ENCODE measurements around the gene SDR39U1. TPM values are rescaled to one million over a fixed set of nuclear protein-coding genes. Genes with fewer than 3 reads are reported as not detected.

SDR39U1 gene
- polyA plus RNA-seq, 1 donor, result 44.4 TPM

DNA sequence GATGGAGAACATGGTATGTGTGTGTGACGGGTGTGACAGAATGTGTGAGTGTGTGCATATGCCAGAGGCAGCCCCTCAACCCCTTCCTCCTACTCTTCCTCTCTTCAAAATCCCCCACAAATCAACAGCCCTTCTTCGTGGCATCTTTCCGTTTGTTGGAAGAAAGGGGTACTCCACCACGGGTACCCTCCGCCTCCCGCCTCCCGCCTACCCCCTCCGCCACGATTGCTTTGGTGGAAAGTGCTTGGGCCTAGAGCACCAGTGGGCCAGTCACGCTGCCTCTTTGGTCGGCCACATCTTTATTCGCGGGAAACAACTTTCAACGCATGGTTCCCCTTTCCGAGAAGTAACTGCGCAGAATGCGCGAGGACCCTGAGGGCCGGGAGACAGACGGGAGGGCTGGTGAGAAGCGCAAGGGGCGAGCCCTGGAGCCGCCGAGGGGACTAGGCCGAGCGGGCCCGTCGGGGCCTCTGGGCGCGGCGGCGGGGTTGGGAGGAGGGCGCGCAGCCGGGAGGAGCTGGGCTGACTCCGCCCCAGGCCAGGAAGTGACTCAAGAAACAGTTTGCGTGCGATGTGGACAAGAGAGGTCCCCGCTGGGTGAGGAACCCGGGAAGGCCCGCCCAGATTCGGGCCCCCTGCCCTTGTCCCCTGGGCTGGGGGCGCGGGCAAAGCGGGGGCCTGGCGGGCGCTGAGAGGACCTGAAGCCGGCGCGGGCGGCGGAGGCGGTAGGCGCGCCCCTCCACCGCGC lies 13.0 kb downstream of the SDR39U1 start, which contains the start of the genes CBLN3 and KHNYN:
Gene CBLN3, minus strand, starts transcription at position 274 of the 748 bp plus-strand sequence. CDS start 614 bp downstream, outside the sequence.
Gene KHNYN, plus strand, starts transcription at position 560 of the 748 bp plus-strand sequence. CDS start 777 bp downstream, outside the sequence.
- no peaks in the 10 kb centered on the region for H3K9me3 ChIP-seq (ENCODE audit: control insufficient read depth, low read depth, low read length)
- peak within 1 kb of the TSS; percentile 90 for H3K4me3 ChIP-seq (ENCODE audit: low read length)
- no peaks in the 10 kb centered on the region for H3K27me3 ChIP-seq (ENCODE audit: control insufficient read depth, insufficient read depth, low read length)
- H3K36me3 ChIP-seq (ENCODE audit: control insufficient read depth, insufficient read depth, low read length), result peaks cover 32% of the 10 kb centered on the region
- peak within 1 kb of the TSS; percentile 90 for H3K27ac ChIP-seq (ENCODE audit: low read length)
- no CpG with 5 or more reads among the region's 57 CpGs for WGBS (ENCODE audit: insufficient coverage, low lambda C conversion rate)
- peak; percentile 90 to 97 for DNase-seq
- peaks cover 65% of the 10 kb centered on the region for H3K4me1 ChIP-seq (ENCODE audit: control insufficient read depth, insufficient read depth, low read length)

DNA sequence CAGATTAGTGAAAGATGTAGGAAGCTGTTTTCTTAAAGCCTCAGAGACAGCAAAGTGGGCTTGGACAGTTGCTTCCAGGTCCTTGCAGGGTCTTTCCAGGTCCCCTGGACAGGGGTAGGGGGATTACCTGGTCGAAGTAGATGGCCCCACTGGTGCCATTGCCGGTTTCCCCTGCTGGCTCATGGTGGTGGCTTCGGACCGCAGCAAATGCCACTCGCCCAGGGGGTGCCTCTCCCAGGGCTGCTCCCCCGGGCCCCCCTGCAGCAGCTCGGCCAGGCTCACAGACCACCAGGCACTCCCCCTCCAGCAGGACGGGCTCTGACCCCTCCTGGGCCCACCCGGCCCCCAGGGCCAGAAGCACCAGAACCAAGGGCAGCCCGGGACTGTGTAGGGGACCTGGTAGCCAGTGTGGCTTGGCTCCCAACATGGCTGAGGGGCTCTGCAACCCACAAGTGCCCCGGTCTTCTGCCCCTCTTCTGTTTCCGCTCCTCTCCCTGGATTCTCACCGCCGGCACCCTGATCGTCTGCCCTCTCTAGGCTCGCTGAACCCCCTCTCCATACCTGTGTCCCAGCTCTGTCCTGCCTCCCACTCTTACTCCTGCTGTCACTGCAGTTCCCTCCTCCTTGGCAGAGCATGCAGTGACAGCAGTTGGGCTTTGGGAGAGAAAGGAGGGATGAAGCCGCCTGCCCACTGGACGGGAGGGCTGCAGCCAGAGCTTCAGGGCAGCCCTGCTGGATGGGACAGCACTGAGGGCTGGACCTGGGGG lies 13.8 kb downstream of the SDR39U1 start:
- DNase-seq, result no peak
- no peaks in the 10 kb centered on the region for H3K9me3 ChIP-seq (ENCODE audit: control insufficient read depth, low read depth, low read length)
- H3K4me3 ChIP-seq (ENCODE audit: low read length), result no peak overlapping the region
- H3K27me3 ChIP-seq (ENCODE audit: control insufficient read depth, insufficient read depth, low read length), result no peaks in the 10 kb centered on the region
- H3K4me1 ChIP-seq (ENCODE audit: control insufficient read depth, insufficient read depth, low read length), result peaks cover 71% of the 10 kb centered on the region
- peak overlapping the region; percentile 90 for H3K27ac ChIP-seq (ENCODE audit: low read length)
- no CpG with 5 or more reads among the region's 18 CpGs for WGBS (ENCODE audit: insufficient coverage, low lambda C conversion rate)
- peaks cover 27% of the 10 kb centered on the region for H3K36me3 ChIP-seq (ENCODE audit: control insufficient read depth, insufficient read depth, low read length)

DNA sequence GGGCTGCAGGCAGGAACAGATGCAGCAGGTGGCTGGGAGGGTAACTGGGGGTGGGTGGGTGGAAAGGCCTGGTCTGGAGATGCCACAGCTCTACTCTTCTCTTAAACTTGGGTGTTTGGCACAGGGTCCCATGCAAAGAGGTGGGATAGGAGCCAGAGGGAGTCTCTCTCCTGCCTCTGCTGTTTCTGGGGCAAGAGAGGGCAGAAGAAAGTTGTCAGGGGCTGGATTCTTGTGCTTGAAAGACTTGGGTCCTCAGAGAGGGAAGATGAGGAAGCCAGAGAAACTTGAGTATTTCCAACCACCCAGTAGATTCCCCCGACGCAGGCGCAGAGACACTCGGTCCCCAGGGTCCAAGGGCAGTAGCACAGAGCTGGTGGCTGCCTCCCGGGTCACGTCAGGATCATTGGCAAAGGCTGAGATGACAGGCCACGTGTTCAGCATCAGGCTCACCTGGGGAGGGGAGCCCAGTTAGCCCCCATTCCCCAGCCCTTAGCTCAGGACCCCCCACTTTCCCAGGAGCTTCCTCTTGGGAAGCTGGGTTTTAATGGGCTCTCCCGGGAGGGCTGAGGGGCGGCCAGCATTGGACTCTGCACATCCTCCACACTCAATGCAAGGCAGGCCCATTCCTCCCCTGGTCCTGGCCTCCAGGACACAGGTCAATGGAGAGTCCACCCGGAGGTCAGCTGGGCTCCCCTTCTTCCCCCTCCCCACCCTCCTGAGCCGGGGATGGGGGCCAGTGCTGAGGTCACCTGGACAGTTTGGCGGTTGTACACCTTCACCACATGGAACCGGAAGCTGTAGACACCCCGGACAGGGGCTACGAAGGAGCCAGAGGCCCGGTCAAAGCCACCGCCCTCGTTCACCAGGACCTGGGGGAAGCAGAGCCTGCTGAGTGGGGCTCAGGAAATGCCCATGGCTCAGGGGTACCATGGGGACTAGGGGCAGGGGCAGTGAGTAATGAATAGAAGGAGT lies 14.8 kb downstream of the SDR39U1 start:
- Histone ChIP-seq H3K4me3 (ENCODE audit: low read length) (no peak overlapping the region), H3K27ac (ENCODE audit: low read length) (peak overlapping the region; percentile 90), H3K9me3 (ENCODE audit: control insufficient read depth, low read depth, low read length) (no peaks in the 10 kb centered on the region), H3K4me1 (ENCODE audit: control insufficient read depth, insufficient read depth, low read length) (peaks cover 81% of the 10 kb centered on the region), H3K36me3 (ENCODE audit: control insufficient read depth, insufficient read depth, low read length) (peaks cover 19% of the 10 kb centered on the region), H3K27me3 (ENCODE audit: control insufficient read depth, insufficient read depth, low read length) (no peaks in the 10 kb centered on the region)
- DNase-seq, result peak in 1 of 2 donors; percentile 36
- no CpG with 5 or more reads among the region's 18 CpGs for WGBS (ENCODE audit: insufficient coverage, low lambda C conversion rate)

DNA sequence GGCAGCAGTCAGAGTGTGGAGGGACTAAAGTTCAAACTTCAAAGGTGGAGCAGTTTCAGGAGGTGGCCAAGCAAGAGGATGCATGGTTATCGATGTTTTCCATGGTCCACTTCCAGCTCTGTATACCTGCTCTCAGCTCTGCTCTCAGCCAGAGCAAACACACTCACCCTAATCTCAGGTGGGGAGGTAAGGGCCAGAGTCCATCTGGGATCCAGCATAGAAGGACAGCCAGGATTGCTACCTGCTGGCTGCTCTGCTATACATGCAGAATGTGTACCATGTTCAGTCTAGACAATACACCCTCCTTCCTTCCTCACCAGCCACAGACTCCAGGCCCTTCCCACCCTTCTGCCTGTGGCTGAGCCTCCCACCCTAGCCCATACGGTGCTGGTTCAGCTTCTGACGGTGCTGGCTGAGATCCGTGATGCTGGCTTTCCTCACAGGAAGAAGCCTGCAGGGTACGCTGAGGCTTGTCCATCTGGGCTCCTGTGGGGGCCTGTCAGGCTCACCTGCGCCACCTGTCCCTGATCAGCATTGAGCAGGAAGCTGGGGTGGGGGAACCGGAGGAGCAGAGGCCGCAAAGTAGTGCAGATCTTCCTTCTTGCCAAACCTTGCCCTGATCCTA lies 15.6 kb downstream of the SDR39U1 start:
- H3K27ac ChIP-seq (ENCODE audit: low read length), result peak overlapping the region; percentile 90
- WGBS (ENCODE audit: insufficient coverage, low lambda C conversion rate), result no CpG with 5 or more reads among the region's 8 CpGs
- peaks cover 11% of the 10 kb centered on the region for H3K36me3 ChIP-seq (ENCODE audit: control insufficient read depth, insufficient read depth, low read length)
- no peaks in the 10 kb centered on the region for H3K27me3 ChIP-seq (ENCODE audit: control insufficient read depth, insufficient read depth, low read length)
- H3K4me3 ChIP-seq (ENCODE audit: low read length), result no peak overlapping the region
- no peaks in the 10 kb centered on the region for H3K9me3 ChIP-seq (ENCODE audit: control insufficient read depth, low read depth, low read length)
- peaks cover 80% of the 10 kb centered on the region for H3K4me1 ChIP-seq (ENCODE audit: control insufficient read depth, insufficient read depth, low read length)
- peak; percentile 93 to 98 for DNase-seq

DNA sequence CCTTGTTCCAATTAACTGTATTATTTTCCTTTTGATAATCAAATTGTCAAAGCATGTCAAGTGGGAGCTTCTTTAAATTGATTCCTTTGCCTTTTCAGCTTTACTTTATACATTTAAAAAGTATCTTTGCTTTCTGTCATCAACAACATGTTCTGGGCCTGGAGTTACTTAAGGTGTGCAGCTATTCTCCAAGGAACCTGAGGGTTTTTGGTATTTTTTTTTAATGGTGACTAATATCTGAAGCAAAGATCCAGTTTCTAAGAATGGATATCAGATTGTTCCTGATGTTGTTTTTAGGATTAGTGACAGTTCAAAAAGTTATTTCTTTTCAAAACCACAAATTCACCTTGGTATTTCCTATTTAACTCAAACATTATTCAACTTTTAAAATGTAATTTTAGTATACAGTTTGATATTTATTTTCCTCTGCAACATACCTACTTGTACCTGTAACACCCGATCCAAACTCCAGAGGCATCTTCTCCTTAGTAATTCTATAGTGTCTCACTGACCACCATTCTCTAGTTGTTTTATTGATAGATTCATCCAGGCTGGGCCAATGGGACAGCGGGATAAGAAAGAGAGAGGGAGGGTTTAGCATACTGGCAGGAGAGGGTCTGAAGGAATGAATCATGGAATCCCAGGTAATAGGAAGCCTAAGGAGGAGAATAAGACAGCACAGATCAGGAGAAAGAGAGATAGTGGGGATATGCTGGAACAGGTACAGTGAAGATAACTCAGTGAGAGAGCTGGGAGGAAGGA lies 16.2 kb downstream of the SDR39U1 start:
- H3K4me1 ChIP-seq (ENCODE audit: control insufficient read depth, insufficient read depth, low read length), result peaks cover 73% of the 10 kb centered on the region
- 43% methylated on average over 1 of the region's 2 CpGs for WGBS (ENCODE audit: insufficient coverage, low lambda C conversion rate)
- no peak for DNase-seq

DNA sequence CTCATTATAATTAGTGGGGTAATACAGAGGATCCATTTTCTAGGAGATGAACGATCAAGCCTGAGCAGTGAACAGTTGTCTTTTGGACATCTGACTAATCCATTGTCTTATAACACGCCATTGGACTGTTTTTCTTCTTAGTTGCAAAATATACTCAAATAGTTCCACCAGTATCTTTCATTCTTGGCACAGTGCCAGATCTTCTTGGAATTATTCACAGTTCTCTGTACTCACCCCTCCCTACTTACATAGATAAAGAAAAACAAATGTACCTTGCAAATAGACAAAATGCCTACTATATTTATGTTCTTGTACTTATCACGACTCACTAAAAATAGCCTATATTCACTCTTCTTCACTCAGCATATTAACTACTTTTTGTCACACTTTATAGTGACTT lies 16.9 kb downstream of the SDR39U1 start:
- peak; percentile 73 to 85 for DNase-seq
- H3K27me3 ChIP-seq (ENCODE audit: control insufficient read depth, insufficient read depth, low read length), result no peaks in the 10 kb centered on the region
- no peaks in the 10 kb centered on the region for H3K36me3 ChIP-seq (ENCODE audit: control insufficient read depth, insufficient read depth, low read length)
- no peaks in the 10 kb centered on the region for H3K9me3 ChIP-seq (ENCODE audit: control insufficient read depth, low read depth, low read length)
- 0% methylated on average over 2 of the region's 3 CpGs for WGBS (ENCODE audit: insufficient coverage, low lambda C conversion rate)
- H3K4me3 ChIP-seq (ENCODE audit: low read length), result no peak overlapping the region
- H3K4me1 ChIP-seq (ENCODE audit: control insufficient read depth, insufficient read depth, low read length), result peaks cover 67% of the 10 kb centered on the region
- peak overlapping the region; percentile 90 for H3K27ac ChIP-seq (ENCODE audit: low read length)

More for the DNA sequence above, 16.2 kb downstream of the SDR39U1 start:
- Histone ChIP-seq H3K36me3 (ENCODE audit: control insufficient read depth, insufficient read depth, low read length) (peaks cover 4% of the 10 kb centered on the region), H3K4me3 (ENCODE audit: low read length) (no peak overlapping the region), H3K27ac (ENCODE audit: low read length) (peak overlapping the region; percentile 90), H3K27me3 (ENCODE audit: control insufficient read depth, insufficient read depth, low read length) (no peaks in the 10 kb centered on the region), H3K9me3 (ENCODE audit: control insufficient read depth, low read depth, low read length) (no peaks in the 10 kb centered on the region)

DNA sequence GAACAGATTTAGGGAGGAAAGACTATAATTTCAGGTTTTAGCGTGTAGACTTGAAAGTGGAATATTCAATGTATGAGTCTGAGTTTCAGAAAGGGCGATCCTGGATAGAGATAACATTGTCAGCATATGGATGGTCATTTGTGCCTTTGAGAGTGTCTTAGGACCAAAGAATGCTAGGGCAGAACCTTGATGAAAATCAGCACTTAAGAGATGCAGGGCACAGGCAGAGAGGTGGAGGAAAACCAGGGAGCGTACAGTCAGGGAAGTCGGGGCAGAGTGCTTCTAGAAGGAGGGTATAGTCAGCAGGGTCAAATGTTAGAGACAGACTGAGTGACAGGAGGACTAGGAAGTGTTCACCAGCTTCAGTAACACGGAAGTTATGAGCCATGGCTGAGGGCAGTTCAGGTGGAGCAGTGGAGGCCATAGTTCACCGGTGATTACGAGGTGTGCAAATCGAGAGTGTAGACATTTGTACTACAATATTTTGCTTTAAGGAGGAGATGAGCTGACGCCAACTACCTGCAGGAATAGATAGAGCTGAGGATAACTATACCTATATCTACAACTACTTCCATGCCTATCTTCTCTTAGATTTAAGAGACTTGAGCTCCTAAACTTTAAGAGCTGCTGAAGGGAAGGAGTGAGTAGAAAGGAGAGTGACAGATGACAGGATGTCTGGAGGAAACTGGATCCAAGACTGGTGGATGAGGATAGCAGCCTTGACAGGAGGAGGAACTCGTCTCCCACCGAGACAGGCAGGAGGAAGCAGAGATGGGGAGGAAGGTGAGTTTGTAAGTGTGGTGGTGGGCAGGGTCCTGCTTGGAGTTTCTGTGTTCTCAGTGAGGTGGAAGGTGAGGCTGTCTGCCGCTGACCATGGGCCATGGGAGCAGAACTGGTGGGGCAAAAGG lies 19.6 kb downstream of the SDR39U1 start:
- Histone ChIP-seq H3K4me1 (ENCODE audit: control insufficient read depth, insufficient read depth, low read length) (peaks cover 50% of the 10 kb centered on the region), H3K4me3 (ENCODE audit: low read length) (no peak overlapping the region), H3K27me3 (ENCODE audit: control insufficient read depth, insufficient read depth, low read length) (no peaks in the 10 kb centered on the region), H3K36me3 (ENCODE audit: control insufficient read depth, insufficient read depth, low read length) (no peaks in the 10 kb centered on the region), H3K27ac (ENCODE audit: low read length) (peak overlapping the region; percentile 90), H3K9me3 (ENCODE audit: control insufficient read depth, low read depth, low read length) (no peaks in the 10 kb centered on the region)
- 40% methylated on average over 2 of the region's 12 CpGs for WGBS (ENCODE audit: insufficient coverage, low lambda C conversion rate)
- peak; percentile 64 to 87 for DNase-seq

DNA sequence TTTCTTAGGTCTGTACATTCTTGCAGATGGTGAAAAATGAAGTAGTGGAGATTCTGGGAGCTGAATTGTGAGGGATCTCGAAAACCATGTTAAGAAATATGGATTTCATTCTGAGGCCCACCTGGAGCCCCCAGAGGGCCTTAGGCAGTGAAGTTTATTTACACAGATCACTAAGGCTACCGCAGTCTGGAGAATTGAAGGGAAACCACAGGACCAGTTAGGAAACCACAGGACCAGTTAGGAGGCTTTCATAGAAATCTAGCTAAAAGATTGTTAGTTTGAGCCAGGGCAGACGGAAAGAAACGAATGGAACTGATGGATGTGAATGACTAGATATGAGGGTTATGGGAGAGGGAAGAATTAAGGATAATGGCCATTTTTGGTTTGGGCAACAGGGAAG lies 20.3 kb downstream of the SDR39U1 start:
- H3K27ac ChIP-seq (ENCODE audit: low read length), result peak overlapping the region; percentile 90
- no peak overlapping the region for H3K4me3 ChIP-seq (ENCODE audit: low read length)
- no peaks in the 10 kb centered on the region for H3K9me3 ChIP-seq (ENCODE audit: control insufficient read depth, low read depth, low read length)
- H3K4me1 ChIP-seq (ENCODE audit: control insufficient read depth, insufficient read depth, low read length), result peaks cover 44% of the 10 kb centered on the region
- DNase-seq, result no peak
- H3K36me3 ChIP-seq (ENCODE audit: control insufficient read depth, insufficient read depth, low read length), result no peaks in the 10 kb centered on the region
- H3K27me3 ChIP-seq (ENCODE audit: control insufficient read depth, insufficient read depth, low read length), result no peaks in the 10 kb centered on the region
- 82% methylated on average over 3 of the region's 4 CpGs for WGBS (ENCODE audit: insufficient coverage, low lambda C conversion rate)

Measured in large intestine (tissue), 3 donors.